GM19324 (cell line): ENCODE data around the gene TOPORS.
"Not testable (repeated sequence)": the region's sequence is repeated elsewhere in the genome, so short reads cannot be mapped to it uniquely, and the experiment has no call there.

ENCODE experiments used
- ATAC-seq: cut with Tn5 transposase; IDR thresholded peaks from one replicate; pipeline ENCODE4 v1.9.1; 2021; ENCODE audit warnings: mild to moderate bottlenecking, moderate library complexity; ENCODE audit not compliant: unreplicated experiment, low FRiP score

TOPORS gene

GRCh38 chr9:32552172-32552872 lies at the start of gene TOPORS, which contains the start of gene SMIM27:
Gene TOPORS, minus strand, starts transcription at chr9:32552586. Its CDS starts 150 bp downstream, at chr9:32552436.
Gene SMIM27, plus strand, starts transcription at chr9:32552327. Its CDS starts 108 bp downstream, at chr9:32552435.
- ATAC-seq = peak; percentile 80

- ATAC-seq = not testable (repeated sequence)
These were observed 46.6 kb upstream of the TOPORS start for GRCh38 chr9:32599021-32599420.

- no peak for ATAC-seq
These were observed 44.5 kb upstream of the TOPORS start for GRCh38 chr9:32596936-32597335.

DNA sequence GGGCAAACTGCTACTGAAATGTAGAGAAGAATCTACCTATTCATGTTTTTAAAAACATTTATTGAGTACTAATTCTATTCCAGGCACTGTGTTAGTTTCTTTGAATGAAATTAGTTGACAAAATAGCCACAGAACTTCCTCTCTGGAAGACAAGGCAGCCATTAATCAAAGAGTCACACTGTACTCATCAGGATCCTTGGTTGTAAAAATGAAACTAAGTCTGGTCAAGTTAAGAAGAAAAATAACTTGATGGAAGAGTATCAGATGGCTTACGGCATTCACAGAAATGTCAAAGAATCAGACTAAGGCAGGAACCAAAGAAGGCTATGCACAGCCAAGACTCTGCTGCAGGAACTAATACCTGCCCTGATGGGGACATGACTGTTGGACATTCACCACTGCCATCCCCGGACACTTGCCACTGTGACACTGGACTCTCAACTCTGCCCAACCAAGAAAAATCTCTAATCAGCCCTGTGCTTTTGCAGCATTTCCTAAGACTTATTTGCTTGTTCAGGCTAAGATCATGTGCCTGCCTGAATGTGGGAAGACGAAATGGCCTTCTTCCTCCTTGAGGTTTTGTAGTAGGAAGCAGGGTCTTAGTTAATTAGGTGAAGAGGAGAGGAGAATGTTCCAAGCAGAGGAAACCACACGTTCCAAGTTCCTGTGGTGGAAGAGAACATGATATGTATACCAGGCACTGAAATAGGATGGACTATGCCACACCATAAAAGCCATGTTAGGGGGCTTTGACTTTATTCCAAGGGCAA lies 43.9 kb upstream of the TOPORS start:
- ATAC-seq = no peak

GRCh38 chr9:32590898-32591297 lies 38.5 kb upstream of the TOPORS start:
- no peak for ATAC-seq

GRCh38 chr9:32590476-32590875 lies 38.1 kb upstream of the TOPORS start:
- no peak for ATAC-seq

- peak; percentile 56 for ATAC-seq
These were observed 36.8 kb upstream of the TOPORS start for GRCh38 chr9:32589083-32589723.

DNA sequence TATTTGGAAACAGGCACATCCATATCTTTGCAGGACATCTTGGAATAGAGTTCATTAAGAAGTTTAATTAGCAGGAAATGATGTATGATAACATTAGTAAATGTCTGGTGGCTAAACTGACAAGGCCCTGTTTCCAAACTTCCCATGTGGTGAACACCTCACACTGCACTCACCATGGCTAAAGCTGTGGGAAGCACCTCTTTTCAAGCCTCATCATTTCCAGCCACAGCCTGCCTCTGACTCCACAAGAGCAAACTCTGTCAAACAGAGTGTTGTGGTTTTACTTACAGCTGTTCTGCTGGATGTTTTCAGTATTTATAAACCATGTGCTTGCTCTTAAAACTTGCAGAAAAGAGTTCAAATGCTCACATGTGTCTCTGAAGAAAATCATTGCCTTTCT lies 35.5 kb upstream of the TOPORS start:
- ATAC-seq = no peak

DNA sequence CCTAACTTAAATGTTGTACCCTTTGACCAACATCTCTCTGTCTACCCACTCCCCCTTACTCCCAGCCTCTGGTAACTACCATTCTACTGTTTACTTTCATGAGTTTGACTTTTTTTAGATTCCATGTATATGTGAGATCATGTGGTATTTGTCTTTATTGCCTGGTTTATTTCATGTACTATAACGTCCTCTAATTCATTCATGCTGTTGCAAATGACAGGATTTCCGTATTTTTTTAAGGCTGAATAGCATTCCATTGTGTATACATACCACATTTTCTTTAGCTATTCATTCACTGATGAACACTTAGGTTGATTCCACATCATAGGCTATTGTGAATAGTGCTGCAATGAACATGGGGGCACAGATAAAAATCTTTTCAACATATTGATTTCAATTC lies 32.4 kb upstream of the TOPORS start:
- no peak for ATAC-seq

DNA sequence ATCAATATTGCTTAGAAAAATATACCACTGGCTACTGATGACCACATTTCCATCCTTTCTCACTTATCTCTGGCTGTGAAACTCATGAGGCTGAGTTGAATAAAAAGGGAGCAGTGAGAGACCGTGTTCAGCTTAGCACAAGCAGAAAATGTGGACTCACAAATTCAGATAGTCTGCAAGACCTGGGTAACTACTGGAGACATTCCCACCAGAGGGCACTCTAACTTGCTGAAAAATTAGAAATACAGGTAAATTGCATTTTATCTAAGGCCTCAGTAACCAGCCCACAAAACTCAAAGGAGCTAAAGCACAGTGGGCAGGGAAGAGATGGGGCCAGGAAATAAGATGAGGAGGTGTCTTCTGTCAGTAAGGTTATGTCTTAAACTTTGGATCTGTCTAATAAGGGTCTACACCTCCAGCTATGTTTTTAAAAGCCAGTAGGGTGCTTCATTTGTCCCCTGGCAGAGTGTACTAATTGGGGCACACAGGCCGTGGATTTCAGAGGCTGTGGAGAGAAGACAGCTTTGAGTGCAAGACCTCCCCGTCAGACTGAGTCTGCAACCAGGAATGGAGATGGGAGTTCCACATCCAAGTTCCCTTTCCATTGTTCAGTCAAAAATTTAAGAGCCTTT lies 29.2 kb upstream of the TOPORS start:
- ATAC-seq = no peak

GRCh38 chr9:32580631-32581300 lies 28.4 kb upstream of the TOPORS start:
- no peak for ATAC-seq

DNA sequence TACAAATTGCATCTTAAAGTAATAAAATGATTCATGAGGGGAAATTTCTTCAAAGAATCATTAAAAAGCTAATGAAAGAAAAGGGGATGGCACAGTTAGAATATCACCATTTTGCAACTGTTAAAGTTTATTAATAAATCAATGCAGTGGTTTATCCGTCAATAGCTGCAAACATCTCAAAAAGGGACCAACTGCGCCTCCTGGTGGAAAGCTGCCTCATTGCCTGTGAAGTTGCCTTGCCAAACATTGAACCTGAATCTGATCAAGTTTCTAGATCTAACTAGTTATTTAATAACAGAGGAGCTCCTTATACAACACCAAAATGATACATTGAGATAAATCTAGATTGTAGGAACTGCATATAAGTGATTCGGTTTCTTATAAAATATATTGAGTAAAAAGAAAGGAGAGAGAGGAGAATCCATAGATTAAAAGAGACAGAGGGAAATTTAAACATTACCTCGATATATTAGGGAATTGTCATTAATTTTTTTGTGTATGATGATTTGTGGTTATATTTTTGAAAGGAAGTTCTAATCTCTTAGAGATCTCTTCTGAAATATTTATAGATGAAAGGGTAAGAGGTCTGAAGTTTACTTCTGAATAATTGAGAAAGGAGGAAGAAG lies 27.4 kb upstream of the TOPORS start:
- no peak for ATAC-seq

GRCh38 chr9:32578976-32579375 lies 26.6 kb upstream of the TOPORS start:
- ATAC-seq = no peak

DNA sequence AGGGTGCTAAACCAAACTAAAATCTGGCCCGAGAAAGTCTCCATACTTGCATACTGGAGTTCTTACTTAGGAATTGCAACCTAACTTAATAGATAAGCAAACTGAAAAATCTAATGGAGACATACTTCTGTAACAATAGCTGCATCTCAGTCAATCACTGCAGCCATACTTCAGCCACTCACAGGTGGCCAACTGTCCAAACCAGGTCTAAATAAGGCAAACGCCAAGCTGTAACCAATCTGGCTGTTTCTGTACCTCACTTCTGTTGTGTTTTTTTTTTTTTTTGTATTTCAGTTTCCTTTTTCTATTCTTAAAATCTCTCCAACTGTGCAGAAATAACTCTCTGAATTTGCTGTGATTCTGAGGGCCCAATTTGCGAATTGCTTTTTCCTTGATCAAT lies 24.9 kb upstream of the TOPORS start:
- ATAC-seq = no peak

DNA sequence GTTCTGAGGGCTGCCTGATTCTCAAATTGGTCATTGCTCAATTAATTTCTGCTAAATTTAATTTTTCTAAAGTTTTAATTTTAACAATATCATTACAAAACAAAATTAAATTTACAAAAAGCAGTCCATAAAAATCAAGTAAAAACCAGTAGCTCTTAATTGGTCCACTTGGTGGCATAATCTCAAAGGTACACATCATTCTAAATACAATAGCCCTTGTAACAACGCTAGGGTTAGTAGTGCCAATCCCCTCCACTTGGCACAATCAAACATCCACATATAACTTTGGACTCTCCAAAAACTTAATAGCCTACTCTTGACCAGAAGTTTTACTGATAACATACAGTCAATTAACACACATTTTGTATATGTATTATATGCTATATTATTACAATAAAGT lies 22.5 kb upstream of the TOPORS start:
- no peak for ATAC-seq

DNA sequence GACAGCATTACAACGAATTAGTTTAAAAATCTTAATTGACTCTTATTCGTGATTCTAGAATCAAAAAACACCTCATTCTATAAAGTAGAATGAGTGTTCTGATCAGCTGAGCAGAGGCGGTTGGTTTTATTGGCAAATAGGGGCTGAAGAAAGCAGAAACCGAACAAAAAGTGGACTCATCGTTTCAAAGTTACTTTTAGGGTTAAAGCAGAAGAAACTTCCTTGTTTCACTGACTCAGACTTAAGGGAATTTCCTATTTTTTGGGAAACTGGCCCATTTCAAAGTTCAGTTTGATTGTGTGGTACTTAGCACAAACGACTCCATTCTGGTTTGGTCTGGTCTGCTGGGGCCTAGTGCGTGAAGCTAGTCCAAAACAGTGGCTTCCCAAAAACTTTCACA lies 21.4 kb upstream of the TOPORS start:
- ATAC-seq = no peak

GRCh38 chr9:32572900-32573523 lies 20.6 kb upstream of the TOPORS start, which contains the start of gene NDUFB6:
Gene NDUFB6, minus strand, starts transcription at chr9:32573159. Its CDS starts 99 bp downstream, at chr9:32573060.
- ATAC-seq = peak; percentile 83

DNA sequence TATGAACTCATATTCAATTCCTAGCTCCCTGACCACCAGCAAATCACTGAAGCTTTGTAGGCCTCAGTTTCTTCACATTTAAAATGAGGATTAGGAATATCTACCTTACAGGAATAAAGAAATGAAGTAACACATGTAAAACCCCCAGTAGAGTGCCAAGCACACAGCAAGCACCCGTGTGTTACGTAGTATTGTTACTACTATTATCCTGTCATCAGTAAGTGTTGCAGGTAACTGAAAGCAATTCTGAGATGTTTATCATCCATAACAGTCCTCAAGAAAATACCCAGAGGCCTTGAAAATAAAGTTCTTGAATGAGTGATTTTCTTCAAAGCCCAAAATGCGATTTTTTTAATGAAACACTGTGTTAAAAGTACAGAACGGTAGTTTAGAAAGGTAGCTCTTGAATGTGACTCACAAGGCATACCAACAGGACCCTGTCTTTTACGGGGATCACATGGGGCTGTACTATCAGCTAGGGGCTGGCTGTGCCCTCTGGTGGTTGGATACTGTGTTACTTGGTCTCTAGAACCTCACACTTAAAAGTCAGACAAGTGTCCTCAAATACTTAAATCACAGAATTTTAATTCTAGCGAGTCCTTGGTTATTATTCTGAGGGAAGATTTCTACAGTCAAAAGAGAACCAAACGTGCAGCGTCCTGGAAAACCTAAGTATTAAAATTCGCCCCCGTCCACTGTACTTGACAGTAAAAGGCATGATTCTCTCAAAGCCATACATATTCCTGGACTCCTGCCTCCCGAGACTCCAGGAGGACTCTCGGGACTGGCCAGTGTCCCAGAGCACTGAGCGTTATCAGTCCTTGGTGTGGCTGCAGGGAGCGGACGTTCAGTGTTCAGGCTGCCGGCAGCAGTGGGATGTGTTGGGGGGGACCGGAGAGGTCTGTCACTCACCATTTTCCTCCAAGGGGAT lies 19.8 kb upstream of the TOPORS start:
- peak; percentile 92 for ATAC-seq
